Kidney epithelial cell (primary cell): ENCODE results near the gene BCL7A. TPM values are rescaled to one million over a fixed set of nuclear protein-coding genes. Genes with fewer than 3 reads are reported as not detected.

ENCODE experiments used
- DNase-seq: peaks from one replicate; pipeline ENCODE4 v3.0.0-alpha.2; 2010; ENCODE audit warnings: low read depth
- H3K27me3 ChIP-seq: 2 replicates; pipeline ENCODE4 v1.6.0; 2011; ENCODE audit warnings: low read length; ENCODE audit not compliant: control insufficient read depth, insufficient read depth
- H3K36me3 ChIP-seq: 2 replicates; pipeline ENCODE4 v1.5.1; 2011; ENCODE audit warnings: low read length; ENCODE audit not compliant: control insufficient read depth, insufficient read depth
- H3K4me3 ChIP-seq: 2 replicates; pipeline ENCODE4 v1.5.1; 2011; ENCODE audit warnings: low read depth, mild to moderate bottlenecking, control low read depth, low read length
- total RNA-seq: library from RNA; depleted of rRNA; stranded (reverse); fragments of >200 nt; gene quantifications from 2 replicates; pipeline ENCODE4 v1.2.3, GENCODE V29; 2015
- TF ChIP-seq, protein P1 (sequence below): IDR thresholded peaks from 2 replicates; pipeline ENCODE4 v1.5.1; 2011; ENCODE audit warnings: mild to moderate bottlenecking, moderate library complexity, low read length, control low read depth, inconsistent platforms; ENCODE audit not compliant: insufficient read depth, poor library complexity, severe bottlenecking

The BCL7A gene
- total RNA-seq, 1 donor from 2014 or later: 23.8 TPM

DNA sequence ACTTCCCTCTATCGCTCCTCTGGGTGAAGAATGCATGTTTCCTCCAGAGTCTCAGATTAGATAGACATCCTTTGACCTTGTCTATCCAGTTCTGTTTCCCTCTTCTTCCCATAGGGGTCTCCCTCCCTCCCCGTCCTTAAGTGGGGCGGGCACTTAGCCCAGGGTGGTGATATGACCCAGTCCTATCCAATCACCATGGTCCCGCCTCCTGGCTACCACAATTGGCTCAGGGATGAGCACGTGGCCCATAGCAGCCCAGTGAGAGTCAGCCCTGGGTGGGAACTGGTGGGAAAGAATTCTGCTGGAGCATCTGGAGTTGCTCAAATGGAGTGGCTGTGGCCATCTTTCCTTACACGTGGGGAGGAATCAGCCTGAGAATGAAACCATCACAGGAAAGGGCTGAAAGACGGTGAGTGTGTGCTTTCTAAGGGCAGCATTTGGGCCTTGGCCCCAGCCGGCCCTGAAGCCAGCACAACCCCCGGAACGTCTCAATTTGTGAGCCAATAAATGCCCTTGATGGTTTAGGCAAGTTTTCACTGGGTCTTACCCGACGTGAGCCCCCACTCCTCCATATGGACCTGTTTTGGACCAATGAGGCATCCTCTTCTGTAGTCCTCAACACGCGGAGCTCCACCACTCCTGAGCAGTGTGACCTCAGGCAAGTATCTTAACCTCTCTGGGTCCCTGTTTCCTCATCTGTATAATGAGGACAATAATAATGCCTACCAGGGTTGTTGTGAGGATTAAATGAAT is 42.5 kb downstream of the BCL7A start:
- peak; percentile 93 for DNase-seq
- Histone ChIP-seq H3K27me3 (no peaks in the 10 kb centered on the region), H3K4me3 (no peak overlapping the region), H3K36me3 (peaks cover 3% of the 10 kb centered on the region)
- TF ChIP-seq, protein P1, sequence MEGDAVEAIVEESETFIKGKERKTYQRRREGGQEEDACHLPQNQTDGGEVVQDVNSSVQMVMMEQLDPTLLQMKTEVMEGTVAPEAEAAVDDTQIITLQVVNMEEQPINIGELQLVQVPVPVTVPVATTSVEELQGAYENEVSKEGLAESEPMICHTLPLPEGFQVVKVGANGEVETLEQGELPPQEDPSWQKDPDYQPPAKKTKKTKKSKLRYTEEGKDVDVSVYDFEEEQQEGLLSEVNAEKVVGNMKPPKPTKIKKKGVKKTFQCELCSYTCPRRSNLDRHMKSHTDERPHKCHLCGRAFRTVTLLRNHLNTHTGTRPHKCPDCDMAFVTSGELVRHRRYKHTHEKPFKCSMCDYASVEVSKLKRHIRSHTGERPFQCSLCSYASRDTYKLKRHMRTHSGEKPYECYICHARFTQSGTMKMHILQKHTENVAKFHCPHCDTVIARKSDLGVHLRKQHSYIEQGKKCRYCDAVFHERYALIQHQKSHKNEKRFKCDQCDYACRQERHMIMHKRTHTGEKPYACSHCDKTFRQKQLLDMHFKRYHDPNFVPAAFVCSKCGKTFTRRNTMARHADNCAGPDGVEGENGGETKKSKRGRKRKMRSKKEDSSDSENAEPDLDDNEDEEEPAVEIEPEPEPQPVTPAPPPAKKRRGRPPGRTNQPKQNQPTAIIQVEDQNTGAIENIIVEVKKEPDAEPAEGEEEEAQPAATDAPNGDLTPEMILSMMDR: peak; percentile 68

DNA sequence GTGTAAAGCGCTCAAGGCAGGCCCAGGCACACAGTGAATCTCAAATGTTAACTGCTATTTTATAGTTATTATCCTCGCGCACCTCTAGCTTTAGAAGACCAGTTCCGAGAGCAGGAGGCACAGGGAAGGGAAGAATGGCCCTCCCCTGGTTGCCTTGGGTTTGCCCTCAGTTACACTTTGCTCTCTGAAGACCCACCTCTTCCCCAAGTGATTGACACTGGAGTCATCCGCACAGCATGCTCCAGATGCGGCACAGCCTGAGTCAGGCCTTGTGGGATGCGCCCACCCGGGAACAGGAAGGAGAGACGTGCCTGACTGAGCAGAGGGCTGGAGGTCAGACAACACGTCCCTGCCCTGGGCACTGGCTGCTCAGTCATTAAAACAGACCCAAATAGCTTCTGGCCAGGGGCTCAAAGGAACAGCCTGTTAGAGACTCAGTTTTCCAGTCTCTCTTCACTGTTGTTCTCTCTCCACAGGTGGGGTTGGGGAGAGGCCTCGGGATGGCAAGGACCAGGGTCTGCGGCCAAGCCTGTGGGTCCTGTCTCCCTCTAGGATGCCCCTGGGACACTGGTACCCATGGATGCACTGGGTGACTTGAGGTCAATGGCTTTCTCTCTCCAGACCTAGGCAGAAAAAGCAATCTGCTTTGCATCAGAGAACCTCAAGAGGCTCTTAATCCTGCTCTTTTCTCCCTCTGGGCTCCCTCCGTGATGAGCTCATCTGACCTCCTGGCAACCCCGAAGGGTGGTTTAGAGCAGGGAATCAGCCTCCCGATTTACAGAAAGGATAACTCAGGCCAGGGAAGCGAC is 43.3 kb downstream of the BCL7A start:
- TF ChIP-seq, protein P1: no peak
- peak; percentile 91 for DNase-seq
- Histone ChIP-seq H3K36me3 (no peaks in the 10 kb centered on the region), H3K27me3 (no peaks in the 10 kb centered on the region), H3K4me3 (no peak overlapping the region)

DNA sequence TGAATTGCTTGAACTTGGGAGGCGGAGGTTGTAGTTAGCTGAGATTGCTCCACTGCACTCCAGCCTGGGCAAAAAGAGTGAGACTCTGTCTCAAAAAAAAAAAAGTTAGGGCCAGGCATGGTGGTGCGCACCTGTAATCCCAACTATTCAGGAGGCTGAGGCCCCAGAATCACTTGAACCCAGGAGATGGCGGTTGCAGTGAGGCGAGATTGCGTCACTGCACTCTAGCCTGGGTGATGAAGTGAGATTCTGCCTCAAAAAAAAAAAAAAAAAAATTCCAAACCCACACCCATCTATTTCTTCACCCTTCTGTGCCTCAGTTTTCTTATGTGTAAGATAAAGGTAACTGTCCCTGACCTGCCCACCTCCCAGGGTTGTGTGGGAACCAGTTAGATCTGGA is 45.9 kb downstream of the BCL7A start:
- TF ChIP-seq, protein P1: no peak
- H3K4me3 ChIP-seq: no peak overlapping the region
- H3K36me3 ChIP-seq: no peaks in the 10 kb centered on the region
- DNase-seq: no peak
- no peaks in the 10 kb centered on the region for H3K27me3 ChIP-seq

DNA sequence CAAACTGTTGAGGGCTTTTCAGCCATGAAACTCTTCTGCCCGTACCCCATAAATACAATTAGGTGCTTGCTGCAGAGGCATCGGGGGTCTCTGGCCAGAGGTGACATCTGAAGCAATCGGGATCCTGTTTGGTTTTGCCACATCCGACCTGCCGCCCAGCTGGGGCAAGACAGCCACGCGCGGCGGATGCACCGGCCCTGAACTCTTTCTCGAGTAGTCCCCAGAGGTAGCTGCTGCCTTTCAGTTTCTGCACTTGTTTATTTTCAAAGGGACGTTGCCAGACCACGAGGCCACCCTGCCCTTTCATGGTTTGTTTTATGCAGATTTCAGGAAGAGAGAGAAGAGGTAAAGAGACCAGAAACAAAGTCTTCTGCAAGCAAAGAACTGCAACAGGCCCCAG is 46.3 kb downstream of the BCL7A start:
- H3K4me3 ChIP-seq: no peak overlapping the region
- TF ChIP-seq, protein P1: no peak
- no peak for DNase-seq
- no peaks in the 10 kb centered on the region for H3K27me3 ChIP-seq
- H3K36me3 ChIP-seq: no peaks in the 10 kb centered on the region

DNA sequence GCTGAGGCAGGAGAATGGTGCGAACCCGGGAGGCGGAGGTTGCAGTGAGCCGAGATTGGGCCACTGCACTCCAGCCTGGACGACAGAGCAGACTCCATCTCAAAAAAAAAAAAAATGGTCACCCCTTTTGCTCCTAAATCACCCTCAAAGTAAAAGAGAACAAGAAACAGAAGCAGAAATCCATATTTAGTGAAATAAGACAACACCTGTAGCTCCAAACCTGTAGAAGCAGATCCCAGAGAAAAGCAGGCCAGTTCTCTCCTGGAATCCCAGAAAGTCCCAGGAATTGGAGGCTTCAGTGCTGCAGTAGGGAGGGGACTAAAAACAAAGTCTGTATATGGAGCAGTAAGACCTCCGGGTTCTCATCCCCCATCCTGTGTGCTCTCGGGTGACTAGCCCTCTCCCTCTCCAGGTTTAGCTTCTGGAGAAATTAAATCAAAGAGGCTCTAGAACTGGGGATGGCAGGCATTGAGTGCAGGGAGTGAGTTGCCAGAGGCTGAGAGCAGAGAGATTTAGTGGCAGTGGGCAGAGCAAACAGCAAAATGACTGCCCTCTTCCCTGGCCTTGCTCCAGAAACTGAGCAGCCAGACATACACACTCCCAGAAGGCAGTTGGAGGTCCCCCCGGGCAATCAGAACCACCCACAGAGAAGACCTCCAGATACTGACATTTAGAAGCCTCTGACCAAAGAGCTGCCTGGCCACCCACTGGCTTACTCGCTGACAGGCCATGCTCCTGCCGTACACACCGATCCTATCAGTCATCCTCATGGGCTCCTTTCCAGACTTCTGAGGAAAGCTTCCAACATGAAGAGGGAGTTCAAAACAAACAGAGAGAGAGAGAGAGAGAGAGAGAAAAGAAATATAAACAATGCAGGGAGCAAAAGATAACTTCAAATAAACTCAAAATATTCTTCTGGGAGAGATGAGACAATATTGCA is 50.6 kb downstream of the BCL7A start:
- DNase-seq: no peak
- Histone ChIP-seq H3K27me3 (no peaks in the 10 kb centered on the region), H3K36me3 (no peaks in the 10 kb centered on the region), H3K4me3 (no peak overlapping the region)
- TF ChIP-seq, protein P1: no peak
